T47D (cell line): ENCODE measurements around the gene TCP11.

ENCODE experiments used
- DNase-seq, 2 experiments: peaks; one replicate each; pipeline versions ENCODE4 v3.0.0 to v3.0.0-alpha.2; 2011 to 2012; ENCODE audit warnings: low read depth in 1 of 2, low spot score in 1 of 2
- JUND ChIP-seq: IDR thresholded peaks from 2 replicates; pipeline ENCODE4 v1.6.1; 2012; ENCODE audit warnings: low read depth
- in situ Hi-C: cut with HindIII; loops from 2 replicates; pipeline ENCODE4 v1.10.0; 2016; ENCODE audit warnings: low sequenced_read_pairs, low pct_unique_long_range_greater_than_20kb

TCP11 gene

GRCh38 chr6:35092362-35093117 is 48.6 kb downstream of the TCP11 start:
- in situ Hi-C loops: no loop called here
- TF ChIP-seq JUND: no peak
- no peak for DNase-seq

GRCh38 chr6:35091346-35092083 is 49.6 kb downstream of the TCP11 start:
- TF ChIP-seq JUND: no peak
- in situ Hi-C loops: no loop called here
- no peak for DNase-seq

- DNase-seq: no peak
- in situ Hi-C loops: no loop called here
- TF ChIP-seq JUND: no peak
Measured at GRCh38 chr6:35090734-35091133, 50.4 kb downstream of the TCP11 start.

- in situ Hi-C loops: no loop called here
- TF ChIP-seq JUND: no peak
- DNase-seq: no peak
Measured at GRCh38 chr6:35089935-35090505, 51.1 kb downstream of the TCP11 start.

- in situ Hi-C loops: no loop called here
- no peak for TF ChIP-seq JUND
- DNase-seq: no peak
Measured at GRCh38 chr6:35089216-35089934, 51.8 kb downstream of the TCP11 start.

GRCh38 chr6:35088281-35089215 is 52.6 kb downstream of the TCP11 start:
- in situ Hi-C loops: no loop called here
- no peak for TF ChIP-seq JUND
- DNase-seq: no peak

GRCh38 chr6:35087361-35088280 is 53.5 kb downstream of the TCP11 start:
- TF ChIP-seq JUND: no peak
- DNase-seq: no peak
- in situ Hi-C loops: no loop called here

GRCh38 chr6:35086636-35087360 is 54.3 kb downstream of the TCP11 start:
- in situ Hi-C loops: no loop called here
- no peak for TF ChIP-seq JUND
- no peak for DNase-seq

GRCh38 chr6:35086282-35086632 is 54.9 kb downstream of the TCP11 start:
- no peak for TF ChIP-seq JUND
- in situ Hi-C loops: no loop called here

GRCh38 chr6:35085359-35086281 is 55.5 kb downstream of the TCP11 start:
- DNase-seq: no peak
- in situ Hi-C loops: no loop called here
- no peak for TF ChIP-seq JUND

More at GRCh38 chr6:35086282-35086632, 54.9 kb downstream of the TCP11 start:
- DNase-seq: no peak
